ENCODE data around the gene PAQR8. TPM values are rescaled to one million over a fixed set of nuclear protein-coding genes. Genes with fewer than 3 reads are reported as not detected.

PAQR8 gene
- total RNA-seq, 3 donors from 2014 or later: 70.6 to 184 (median 81.4) TPM

DNA sequence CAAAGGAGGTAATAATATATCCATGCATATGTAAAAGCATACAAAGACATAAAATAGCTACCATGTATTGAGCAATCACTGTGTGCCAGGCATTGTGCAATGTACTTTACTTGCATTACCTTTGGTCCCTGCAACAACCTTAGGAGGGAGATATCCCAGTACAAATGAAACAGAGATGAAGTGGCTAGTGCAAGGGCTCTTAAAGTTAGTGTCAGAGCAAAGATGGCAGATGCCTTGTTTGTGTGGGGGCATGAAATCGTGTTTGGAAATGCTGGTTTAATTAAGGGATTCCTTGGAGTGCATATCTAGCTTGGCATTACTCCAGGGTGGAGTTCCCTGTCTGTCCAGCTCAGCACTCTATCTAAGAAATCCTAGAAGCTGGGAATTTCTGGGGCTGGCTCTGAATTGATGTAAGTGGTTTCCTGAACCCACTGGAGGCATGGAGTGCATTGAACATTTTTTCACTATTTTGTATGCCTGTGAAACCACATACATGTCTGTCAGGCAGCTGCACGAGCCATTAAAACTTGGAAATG lies 9.8 kb downstream of the PAQR8 start:
- Histone ChIP-seq H3K9me3 (no peaks in the 10 kb centered on the region), H3K4me3 (no peak overlapping the region), H3K4me1 (ENCODE audit: low read depth) (peaks cover 11% of the 10 kb centered on the region), H3K36me3 (ENCODE audit: low read depth) (no peaks in the 10 kb centered on the region)
- intact Hi-C loops (cut with DNase I, micrococcal nuclease): no loop called here
- peak; percentile 82 for ATAC-seq
- no peak for DNase-seq
- TF ChIP-seq, protein P1, sequence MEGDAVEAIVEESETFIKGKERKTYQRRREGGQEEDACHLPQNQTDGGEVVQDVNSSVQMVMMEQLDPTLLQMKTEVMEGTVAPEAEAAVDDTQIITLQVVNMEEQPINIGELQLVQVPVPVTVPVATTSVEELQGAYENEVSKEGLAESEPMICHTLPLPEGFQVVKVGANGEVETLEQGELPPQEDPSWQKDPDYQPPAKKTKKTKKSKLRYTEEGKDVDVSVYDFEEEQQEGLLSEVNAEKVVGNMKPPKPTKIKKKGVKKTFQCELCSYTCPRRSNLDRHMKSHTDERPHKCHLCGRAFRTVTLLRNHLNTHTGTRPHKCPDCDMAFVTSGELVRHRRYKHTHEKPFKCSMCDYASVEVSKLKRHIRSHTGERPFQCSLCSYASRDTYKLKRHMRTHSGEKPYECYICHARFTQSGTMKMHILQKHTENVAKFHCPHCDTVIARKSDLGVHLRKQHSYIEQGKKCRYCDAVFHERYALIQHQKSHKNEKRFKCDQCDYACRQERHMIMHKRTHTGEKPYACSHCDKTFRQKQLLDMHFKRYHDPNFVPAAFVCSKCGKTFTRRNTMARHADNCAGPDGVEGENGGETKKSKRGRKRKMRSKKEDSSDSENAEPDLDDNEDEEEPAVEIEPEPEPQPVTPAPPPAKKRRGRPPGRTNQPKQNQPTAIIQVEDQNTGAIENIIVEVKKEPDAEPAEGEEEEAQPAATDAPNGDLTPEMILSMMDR (IDR thresholded peaks at IDR 0.05): no peak

DNA sequence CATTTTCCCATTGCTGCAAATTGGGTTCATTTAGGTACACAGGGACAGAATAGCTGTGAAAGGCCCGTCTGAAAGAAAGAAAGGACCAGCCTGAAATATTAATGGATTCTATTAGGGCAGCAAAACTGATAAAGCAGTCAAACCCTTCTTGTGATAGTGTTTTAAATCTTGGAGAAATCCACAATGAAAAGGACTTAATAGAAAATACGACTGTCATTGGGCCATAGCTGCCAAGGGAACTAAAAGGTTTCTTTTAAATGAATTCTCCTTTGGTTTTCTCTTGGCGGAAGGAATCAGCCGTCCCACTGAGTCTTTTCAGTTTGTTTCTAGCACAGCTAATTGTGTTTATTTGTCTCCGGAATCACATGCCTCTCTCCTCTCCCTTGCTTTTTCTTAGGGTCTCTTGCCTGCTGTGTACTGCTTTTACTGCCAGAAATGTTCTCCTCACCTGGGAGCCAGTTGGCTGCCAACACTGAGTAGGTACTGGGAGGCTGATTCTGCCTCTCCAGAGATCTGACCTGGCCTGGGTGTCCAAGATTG lies 11.3 kb downstream of the PAQR8 start:
- intact Hi-C loops (cut with DNase I, micrococcal nuclease): no loop called here
- DNase-seq (no peak), ATAC-seq (no peak)
- Histone ChIP-seq H3K36me3 (ENCODE audit: low read depth) (no peaks in the 10 kb centered on the region), H3K4me3 (no peak overlapping the region), H3K9me3 (no peaks in the 10 kb centered on the region), H3K4me1 (ENCODE audit: low read depth) (peaks cover 24% of the 10 kb centered on the region)
- TF ChIP-seq, protein P1 (IDR thresholded peaks at IDR 0.05): no peak

DNA sequence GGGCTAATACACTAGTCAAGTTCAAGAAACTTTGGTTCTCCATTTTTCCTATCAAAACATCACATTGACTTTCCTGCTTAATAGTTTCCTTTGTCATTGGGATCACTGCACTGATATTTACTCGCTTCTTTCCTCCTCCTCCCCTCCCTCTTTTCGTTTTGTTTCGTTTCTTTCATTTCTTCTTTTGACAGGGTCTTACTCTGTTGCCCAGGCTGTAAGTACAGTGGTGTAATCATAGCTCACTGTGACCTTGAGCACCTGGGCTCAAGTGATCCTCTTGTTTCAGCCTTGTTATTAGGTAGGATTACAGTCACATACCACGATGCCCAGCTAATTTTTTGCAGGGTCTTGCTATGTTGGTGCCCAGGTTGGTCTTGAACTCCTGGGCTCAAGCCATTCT lies 12.3 kb downstream of the PAQR8 start:
- DNase-seq: no peak
- Histone ChIP-seq H3K4me1 (ENCODE audit: low read depth) (peaks cover 24% of the 10 kb centered on the region), H3K4me3 (no peak overlapping the region), H3K36me3 (ENCODE audit: low read depth) (no peaks in the 10 kb centered on the region), H3K9me3 (no peaks in the 10 kb centered on the region)
- no peak for ATAC-seq
- TF ChIP-seq, protein P1 (IDR thresholded peaks at IDR 0.05): no peak
- intact Hi-C loops (cut with DNase I, micrococcal nuclease): no loop called here

DNA sequence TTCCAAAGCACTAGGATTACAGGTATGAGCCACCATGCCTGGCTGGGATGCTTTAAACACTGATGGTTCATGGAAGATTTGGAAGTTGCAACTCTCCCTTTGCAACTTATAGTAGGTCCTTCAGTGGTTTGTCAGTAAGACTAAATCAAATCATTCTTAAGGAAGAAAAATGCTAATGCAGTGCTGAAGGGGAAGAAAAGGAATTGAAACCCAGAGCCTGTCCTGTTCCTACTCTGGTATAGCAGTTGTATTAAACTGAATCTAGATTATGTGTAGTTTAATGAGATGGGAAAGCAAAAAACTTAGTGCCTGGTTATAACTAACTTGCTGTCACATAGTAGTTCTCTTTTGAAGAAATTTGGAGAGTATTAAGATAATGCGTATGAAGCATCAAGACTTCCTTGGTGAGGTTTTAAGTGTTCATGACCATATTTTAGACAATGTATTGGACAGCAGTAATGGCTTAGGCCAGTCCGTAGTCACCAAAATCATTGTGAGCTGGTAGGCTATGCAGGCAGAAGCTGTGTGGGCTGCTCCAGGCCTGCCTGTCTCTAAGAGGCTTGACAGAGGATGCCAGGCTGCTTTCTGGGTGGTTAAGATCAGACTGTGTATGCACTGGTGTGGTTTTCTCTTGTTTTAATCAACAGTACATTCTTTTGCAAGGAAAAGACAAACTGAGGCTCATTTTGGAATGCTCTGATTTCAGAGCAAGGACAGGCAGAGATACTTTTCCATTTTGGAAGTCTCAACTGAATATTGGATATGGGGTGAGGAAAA lies 14.0 kb downstream of the PAQR8 start:
- intact Hi-C loops (cut with DNase I, micrococcal nuclease): no loop called here

DNA sequence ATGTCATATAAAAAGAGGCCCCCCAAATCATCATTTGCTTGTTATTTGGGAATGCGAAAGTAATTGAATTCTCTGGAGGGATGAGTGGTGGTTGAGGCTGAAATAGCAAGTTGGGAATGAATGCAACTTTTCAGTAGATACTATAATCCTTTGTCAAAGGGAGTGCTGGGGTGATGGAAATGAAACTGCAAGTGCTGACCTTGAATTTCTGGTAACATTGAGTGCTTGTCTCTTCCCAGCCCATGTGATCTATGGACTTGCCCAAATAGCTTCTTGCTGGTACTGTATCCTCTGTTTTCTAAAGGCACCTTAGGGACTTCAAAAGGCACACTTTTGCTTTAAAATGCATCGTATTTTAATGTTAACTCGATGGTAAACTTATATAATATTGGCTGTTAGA lies 14.8 kb downstream of the PAQR8 start:
- TF ChIP-seq, protein P1 (IDR thresholded peaks at IDR 0.05): no peak
- no peak overlapping the region for H3K4me3 ChIP-seq
- intact Hi-C loops (cut with DNase I, micrococcal nuclease): no loop called here
- no peaks in the 10 kb centered on the region for H3K9me3 ChIP-seq
- peak; percentile 15 for ATAC-seq
- H3K4me1 ChIP-seq (ENCODE audit: low read depth): peaks cover 24% of the 10 kb centered on the region
- DNase-seq: no peak
- no peaks in the 10 kb centered on the region for H3K36me3 ChIP-seq (ENCODE audit: low read depth)

More for the DNA sequence above, 14.0 kb downstream of the PAQR8 start:
- no peaks in the 10 kb centered on the region for H3K9me3 ChIP-seq
- no peak overlapping the region for H3K4me3 ChIP-seq
- TF ChIP-seq, protein P1 (IDR thresholded peaks at IDR 0.05): no peak
- H3K4me1 ChIP-seq (ENCODE audit: low read depth): peaks cover 24% of the 10 kb centered on the region
- H3K36me3 ChIP-seq (ENCODE audit: low read depth): no peaks in the 10 kb centered on the region
- ATAC-seq (peak; percentile 10), DNase-seq (no peak)
